ENCODE data around the gene GLO1.

Gene GLO1

GRCh38 chr6:38702558-38703397 is at the start of gene GLO1:
GLO1 (minus strand) TSS chr6:38703145; CDS start chr6:38703054, 91 bp downstream.
- peak; percentile 91 for DNase-seq

GRCh38 chr6:38750968-38751615 is 48.1 kb upstream of the GLO1 start:
- no peak for DNase-seq

DNA sequence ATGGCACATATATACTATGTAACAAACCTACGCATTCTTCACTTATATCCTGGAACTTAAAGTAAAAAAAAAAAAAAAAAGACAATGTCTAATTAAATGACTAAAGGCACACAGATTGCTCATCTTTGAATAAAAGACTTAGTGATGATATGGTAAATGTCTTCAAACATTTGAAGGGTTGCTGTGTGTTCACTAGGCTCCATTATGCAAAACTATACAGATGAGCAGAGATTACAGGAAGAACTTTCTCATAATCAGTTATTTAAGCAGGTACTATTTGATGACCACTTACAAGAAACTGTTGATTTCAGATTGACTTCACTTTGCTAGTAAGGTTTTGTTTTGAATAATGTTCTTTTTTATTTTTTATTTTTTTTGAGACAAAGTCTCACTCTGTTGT is 46.5 kb upstream of the GLO1 start:
- no peak for DNase-seq

- DNase-seq: no peak
These were observed 36.6 kb upstream of the GLO1 start for GRCh38 chr6:38739532-38739931.

- no peak for DNase-seq
These were observed 35.3 kb upstream of the GLO1 start for GRCh38 chr6:38738261-38738660.

GRCh38 chr6:38736951-38737350 is 34.0 kb upstream of the GLO1 start:
- DNase-seq: no peak

DNA sequence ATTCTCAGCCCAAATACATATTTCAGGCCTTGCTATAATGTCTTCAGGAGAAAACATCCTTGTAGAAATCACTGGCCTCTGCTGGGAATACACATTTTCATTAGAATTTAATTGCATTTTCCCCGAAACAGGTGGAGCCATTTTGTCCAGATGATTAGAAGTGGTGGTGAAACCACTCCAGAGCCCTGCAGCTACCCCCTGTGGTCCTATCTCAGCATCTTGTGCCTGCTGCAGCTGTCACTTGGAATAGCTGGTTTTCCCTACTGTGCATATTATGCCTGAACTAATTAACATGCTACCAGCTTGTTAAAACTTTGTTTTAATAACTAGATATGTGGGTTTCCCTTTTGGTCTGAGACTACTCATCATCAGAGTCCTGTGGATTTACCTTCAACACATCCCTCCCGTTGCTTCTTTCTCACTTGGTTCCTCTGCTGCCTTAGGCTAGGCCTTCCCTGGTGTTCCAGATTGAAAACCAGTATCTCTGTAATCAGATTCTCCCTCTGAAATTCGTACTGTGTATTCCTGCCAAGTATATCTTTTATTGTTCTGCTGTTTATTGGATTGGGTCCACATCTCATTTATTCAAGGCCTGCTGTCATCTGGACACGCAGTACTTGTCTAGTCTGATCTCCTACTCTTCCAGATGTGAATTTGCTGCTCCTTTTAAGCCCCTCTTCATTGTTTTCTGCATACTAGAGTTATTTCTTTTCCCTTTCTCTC is 27.4 kb upstream of the GLO1 start:
- DNase-seq: no peak

- no peak for DNase-seq
These were observed 25.3 kb upstream of the GLO1 start for GRCh38 chr6:38728203-38728602.

GRCh38 chr6:38725414-38726183 is 22.7 kb upstream of the GLO1 start:
- DNase-seq: no peak

DNA sequence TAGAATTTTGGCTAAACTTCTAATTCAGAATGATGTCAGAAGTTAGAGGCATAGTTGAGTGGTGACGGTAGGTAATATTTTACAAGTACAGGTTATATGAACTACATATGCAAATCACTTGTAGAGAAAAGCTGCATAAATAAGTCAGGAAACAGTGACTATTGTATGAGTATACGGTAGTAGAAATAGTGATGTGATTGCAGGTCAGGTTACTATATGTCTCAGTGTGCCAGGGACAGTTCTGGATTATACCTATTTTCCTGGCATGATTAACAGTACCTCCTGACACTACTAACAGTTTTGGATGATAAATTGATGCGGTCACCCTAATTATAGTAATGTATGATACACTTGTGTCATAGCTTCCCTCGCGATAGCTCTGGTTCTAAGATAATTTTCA is 21.4 kb upstream of the GLO1 start:
- DNase-seq: no peak

DNA sequence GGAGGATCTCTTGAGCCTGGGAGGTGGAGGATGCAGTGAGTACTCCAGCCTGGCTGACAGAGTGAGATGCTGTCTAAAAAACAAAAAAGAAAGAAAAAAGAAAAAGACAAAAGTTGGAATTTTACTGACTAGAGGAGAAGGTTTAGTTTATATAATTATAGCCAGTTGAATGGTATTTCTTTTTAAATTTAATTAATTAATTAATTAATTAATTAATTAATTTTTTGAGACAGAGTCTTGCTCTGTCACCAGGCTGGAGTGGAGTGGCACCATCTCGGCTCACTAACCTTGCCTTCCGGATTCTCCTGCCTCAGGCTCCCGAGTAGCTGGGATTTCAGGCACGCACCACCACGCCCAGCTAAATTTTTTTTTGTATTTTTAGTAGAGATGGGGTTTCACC is 20.8 kb upstream of the GLO1 start:
- no peak for DNase-seq

DNA sequence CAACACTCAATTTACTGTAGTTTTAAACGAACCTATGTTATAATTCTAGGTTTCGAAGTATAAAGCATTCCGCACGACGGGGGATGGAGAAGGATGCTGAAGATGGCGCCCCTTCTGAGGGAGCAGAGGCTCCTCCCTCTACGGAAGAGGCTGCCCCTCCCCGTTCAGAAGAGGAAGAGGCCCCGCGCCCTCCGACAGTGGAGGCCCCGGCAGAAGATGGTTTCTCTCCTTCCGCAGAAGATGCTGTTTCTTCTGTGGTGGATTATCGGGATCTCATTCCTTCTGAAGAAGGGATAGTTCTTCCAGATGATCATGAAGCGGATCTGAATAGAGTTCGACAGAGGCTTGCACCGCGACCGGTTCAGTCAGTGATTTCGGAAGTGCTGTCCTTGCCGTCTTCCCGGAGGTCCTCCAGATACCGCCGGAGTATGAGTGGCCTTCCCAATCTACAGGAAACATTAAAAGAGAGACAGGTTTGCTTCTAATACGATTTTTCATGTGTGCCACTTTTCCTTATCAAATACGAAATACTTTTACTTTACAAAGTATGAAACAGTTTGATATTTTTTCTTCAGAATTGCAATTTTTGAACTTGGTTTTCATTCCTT is 19.9 kb upstream of the GLO1 start:
- DNase-seq: no peak

GRCh38 chr6:38722038-38722437 is 19.1 kb upstream of the GLO1 start:
- no peak for DNase-seq

DNA sequence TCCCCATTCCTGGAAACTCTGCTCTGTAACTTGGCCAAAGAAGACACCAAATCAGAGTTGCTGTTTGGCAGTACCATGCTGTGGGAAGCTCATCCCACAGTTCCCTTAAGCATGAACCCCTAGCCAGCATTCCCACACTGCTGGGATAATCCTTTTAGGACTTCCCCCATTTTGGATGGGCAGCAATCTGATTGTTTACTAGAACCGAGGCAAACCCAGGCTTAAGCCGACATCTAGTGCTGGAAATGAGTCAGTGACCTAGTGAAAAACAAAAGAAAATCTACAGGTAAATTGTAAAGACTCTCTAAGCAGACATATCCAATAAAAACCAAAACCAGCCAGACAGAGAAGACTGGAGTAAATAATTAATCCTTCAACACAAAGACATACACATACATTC is 17.4 kb upstream of the GLO1 start:
- no peak for DNase-seq

DNA sequence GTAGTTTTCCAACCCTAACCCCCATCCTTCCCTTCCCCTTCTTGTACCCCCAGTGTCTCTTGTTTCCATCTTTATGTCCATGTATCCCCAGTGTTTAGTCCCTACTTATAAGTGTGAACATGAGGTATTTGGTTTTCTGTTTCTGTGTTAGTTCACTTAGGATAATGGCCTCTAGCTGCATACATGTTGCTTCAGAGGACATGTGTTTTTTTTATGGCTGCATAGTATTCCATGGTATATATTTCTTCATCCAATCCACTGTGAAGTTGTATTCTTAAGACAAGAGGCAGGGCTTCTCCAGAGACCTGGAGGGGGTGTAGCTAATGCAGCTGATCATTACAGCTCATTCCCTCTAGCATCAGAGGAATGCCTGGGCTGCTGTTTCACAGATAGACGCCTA is 16.4 kb upstream of the GLO1 start:
- DNase-seq: no peak

- DNase-seq: no peak
These were observed 13.9 kb upstream of the GLO1 start for GRCh38 chr6:38716825-38717224.

- no peak for DNase-seq
These were observed 12.2 kb upstream of the GLO1 start, which contains the start of gene DNAH8 for GRCh38 chr6:38715016-38715689. DNAH8 (plus strand) TSS chr6:38715311; CDS start chr6:38722810, 7,499 bp downstream.

DNA sequence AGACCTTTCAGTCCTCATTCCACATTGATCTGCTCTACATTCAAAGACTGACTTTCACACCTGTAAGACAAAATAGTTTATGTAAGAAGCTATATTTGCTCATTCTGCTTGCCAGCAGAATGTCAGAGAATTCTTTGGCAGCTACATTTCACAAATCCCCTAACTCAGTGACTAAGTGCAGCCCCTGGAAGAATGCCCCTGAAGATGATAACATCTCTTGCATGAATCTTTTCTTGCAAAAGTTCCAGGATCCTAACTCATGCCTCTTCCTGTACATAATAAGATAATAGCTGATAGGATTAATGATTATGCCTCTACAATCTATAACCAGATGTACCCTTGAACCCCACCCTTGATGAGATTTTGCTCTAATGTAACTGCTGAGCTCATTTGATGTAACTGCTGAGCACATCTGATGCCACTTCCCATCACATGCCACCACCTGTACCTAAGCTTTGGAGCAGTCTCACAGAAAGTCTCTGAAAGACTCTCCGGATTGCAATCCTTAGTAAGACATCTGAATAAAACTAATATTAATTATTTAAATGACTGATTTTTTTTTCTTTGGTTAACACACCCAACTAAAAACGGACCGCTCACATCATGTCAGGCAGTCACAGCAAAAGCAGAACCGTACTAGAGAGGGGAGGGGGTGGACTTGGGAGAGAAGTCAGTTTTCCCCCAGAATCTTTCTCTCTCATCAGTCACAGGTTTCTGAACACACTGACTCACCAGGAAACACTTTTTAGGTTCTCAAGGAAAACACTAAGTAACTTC is 11.5 kb upstream of the GLO1 start:
- no peak for DNase-seq

DNA sequence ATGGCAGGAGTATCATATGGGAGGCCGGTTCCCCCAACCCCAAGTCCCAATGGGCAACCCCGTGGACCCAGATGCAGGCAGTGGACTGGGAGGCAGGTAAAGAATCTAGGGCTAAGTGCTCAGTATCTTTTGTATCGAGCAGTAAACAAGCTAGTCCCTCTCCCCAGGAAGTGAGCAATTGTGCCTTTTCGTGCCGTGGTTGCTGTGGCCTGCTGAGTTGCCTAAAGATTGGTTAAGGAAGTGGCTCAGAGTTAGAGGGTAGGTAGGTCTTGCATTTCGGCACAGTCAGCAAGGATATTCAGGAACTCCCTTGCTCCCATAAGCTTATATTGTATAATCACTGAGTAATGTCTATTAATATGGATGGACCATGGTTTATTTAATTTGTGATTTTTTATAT is 10.9 kb upstream of the GLO1 start:
- no peak for DNase-seq

DNA sequence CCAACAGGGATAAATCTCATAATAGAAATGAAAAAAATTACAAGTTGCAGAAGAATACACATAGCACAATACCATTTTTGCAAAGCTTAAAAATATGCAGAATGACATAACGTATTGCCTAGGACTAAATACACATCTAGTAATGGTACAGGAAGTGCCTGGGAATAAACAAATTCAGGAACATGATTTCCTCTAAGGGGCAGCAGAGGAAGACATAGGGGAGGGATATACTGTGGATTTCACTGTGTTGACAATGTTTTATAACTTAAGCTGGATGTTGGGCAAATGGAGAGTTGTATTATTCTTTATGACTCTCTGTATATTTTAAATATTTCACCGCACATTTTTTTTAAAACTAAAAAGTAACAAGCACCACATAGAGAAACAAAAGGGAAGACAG is 5.6 kb upstream of the GLO1 start:
- DNase-seq: no peak

DNA sequence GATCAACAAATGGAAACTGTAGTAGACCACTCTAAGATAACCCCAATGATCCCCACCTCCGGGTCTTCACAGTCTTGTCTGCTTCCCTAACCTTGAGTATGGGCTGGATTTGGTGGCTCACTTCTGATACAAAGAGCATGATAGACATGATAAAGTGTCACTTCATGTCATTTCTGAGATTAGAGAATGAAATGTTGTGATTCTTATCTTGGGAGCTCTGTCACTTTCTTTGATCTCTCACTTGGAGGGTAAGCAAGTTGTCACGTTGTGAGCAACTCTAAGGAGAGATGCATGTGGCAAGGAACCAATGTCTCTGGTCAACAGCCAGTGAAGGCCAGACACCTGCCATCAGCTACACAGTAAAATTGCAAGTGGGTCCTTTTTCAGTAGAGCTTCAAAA is 3.0 kb upstream of the GLO1 start:
- no peak for DNase-seq
